GM21576 (cell line): ENCODE results near the gene PRKCE.
"Not testable (repeated sequence)": the region's sequence is repeated elsewhere in the genome, so short reads cannot be mapped to it uniquely, and the experiment has no call there.

Source experiments
- ATAC-seq: cut with Tn5 transposase; IDR thresholded peaks from one replicate; pipeline ENCODE4 v1.9.1; 2021; ENCODE audit warnings: mild to moderate bottlenecking, moderate library complexity; ENCODE audit not compliant: unreplicated experiment

Gene PRKCE

GRCh38 chr2:46198164-46198883 is 546.8 kb downstream of the PRKCE start:
- no peak for ATAC-seq

GRCh38 chr2:46198966-46199365 is 547.5 kb downstream of the PRKCE start:
- no peak for ATAC-seq

- no peak for ATAC-seq
Measured at GRCh38 chr2:46200100-46200690, 548.7 kb downstream of the PRKCE start.

GRCh38 chr2:46200861-46201605 is 549.6 kb downstream of the PRKCE start:
- no peak for ATAC-seq

- no peak for ATAC-seq
Measured at GRCh38 chr2:46202453-46202852, 551.0 kb downstream of the PRKCE start.

GRCh38 chr2:46202987-46203386 is 551.5 kb downstream of the PRKCE start:
- ATAC-seq = no peak

- ATAC-seq = not testable (repeated sequence)
Measured at GRCh38 chr2:46203636-46204035, 552.2 kb downstream of the PRKCE start.

- no peak for ATAC-seq
Measured at GRCh38 chr2:46207591-46207990, 556.1 kb downstream of the PRKCE start.

- no peak for ATAC-seq
Measured at GRCh38 chr2:46208766-46209165, 557.3 kb downstream of the PRKCE start.

GRCh38 chr2:46210063-46210462 is 558.6 kb downstream of the PRKCE start:
- ATAC-seq = no peak

- ATAC-seq = no peak
Measured at GRCh38 chr2:46211461-46211860, 560.0 kb downstream of the PRKCE start.

GRCh38 chr2:46213906-46214305 is 562.4 kb downstream of the PRKCE start:
- ATAC-seq = no peak

GRCh38 chr2:46216213-46216612 is 564.7 kb downstream of the PRKCE start:
- ATAC-seq = no peak

- ATAC-seq = not testable (repeated sequence)
Measured at GRCh38 chr2:46223514-46223913, 572.0 kb downstream of the PRKCE start.

GRCh38 chr2:46225150-46225625 is 573.7 kb downstream of the PRKCE start:
- no peak for ATAC-seq

- no peak for ATAC-seq
Measured at GRCh38 chr2:46225730-46226129, 574.3 kb downstream of the PRKCE start.

- no peak for ATAC-seq
Measured at GRCh38 chr2:46226620-46227019, 575.1 kb downstream of the PRKCE start.

GRCh38 chr2:46227022-46227421 is 575.5 kb downstream of the PRKCE start:
- no peak for ATAC-seq

GRCh38 chr2:46227674-46228289 is 576.3 kb downstream of the PRKCE start:
- ATAC-seq = no peak

- ATAC-seq = no peak
Measured at GRCh38 chr2:46229134-46230063, 577.9 kb downstream of the PRKCE start.
